AG04450 (cell line): Measurements from ENCODE around the gene HRH2. TPM values are rescaled to one million over a fixed set of nuclear protein-coding genes. Genes with fewer than 3 reads are reported as not detected.

Source experiments
- CTCF ChIA-PET: fragments of 300-600, 350-600 bp; formaldehyde crosslinking; extraction: SDS; loops from one replicate; lab custom pipeline; 2022; ENCODE audit warnings: antibody characterized with exemption, inconsistent platforms; lab: Charles Lee
- POLR2A ChIA-PET: fragments of 350-600 bp; formaldehyde crosslinking; extraction: SDS; loops from one replicate; lab custom pipeline; 2021; ENCODE audit warnings: antibody characterized with exemption, inconsistent platforms; lab: Yijun Ruan, JAX
- DNase-seq: peaks from one replicate; pipeline ENCODE4 v3.0.0-alpha.2; 2011; ENCODE audit warnings: low read depth, low spot score
- H3K27ac ChIP-seq: one replicate; pipeline ENCODE4 v1.5.1; 2012; ENCODE audit warnings: low read depth, low read length, control low read depth
- H3K27me3 ChIP-seq: one replicate; pipeline ENCODE4 v1.6.0; 2012; ENCODE audit warnings: low read length; ENCODE audit not compliant: control insufficient read depth, insufficient read depth
- H3K4me3 ChIP-seq: 2 replicates; pipeline ENCODE4 v1.5.1; 2011; ENCODE audit warnings: mild to moderate bottlenecking, low read depth, low read length, control low read depth
- H3K9me3 ChIP-seq: 2 replicates; pipeline ENCODE4 v1.5.1; 2012; ENCODE audit warnings: low read length; ENCODE audit not compliant: control insufficient read depth, insufficient read depth
- polyA plus RNA-seq: library from polyadenylated mRNA; depleted of rRNA; stranded (reverse); fragments of >200 nt; gene quantifications from 2 replicates; pipeline ENCODE4 v1.2.3, GENCODE V29; 2011
- TF ChIP-seq, protein P1 (sequence below): IDR thresholded peaks from 2 replicates; pipeline ENCODE4 v1.5.1; 2011; ENCODE audit warnings: low read depth, low read length, control low read depth, inconsistent platforms

Gene HRH2
- polyA plus RNA-seq, 1 experiment, result not detected

DNA sequence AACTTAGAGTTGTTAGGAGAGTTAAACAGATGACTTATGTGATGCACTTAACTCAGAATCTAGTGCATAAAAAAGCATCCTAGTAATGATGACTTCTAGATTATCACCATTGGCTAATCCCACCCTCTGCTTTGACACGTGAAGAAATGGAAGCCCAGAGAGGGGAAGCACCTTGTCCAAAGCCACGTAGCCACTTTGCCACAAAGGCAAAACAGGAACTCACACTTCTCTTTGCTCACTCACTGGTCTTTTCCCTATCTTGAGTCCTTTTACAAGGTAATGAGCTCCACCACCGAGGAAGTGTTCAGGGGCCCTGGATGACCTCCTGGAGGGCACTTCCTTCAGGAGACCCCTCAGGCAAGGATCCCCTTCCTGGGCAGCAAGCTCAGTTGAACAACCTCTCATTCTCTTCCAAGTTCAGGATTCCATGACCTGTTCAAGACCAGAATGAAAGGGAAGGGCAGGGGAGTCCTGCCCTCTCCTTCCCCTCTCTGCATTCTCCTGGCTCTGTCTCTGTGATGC lies 89.7 kb downstream of the HRH2 start:
- CTCF ChIA-PET, result interaction anchor here (0.5 to 1.0 kb wide), 2 partner anchors 18 to 53 kb away, joined by 3 to 4 read pairs; no protein-coding TSS in a partner anchor
- TF ChIP-seq, protein P1, sequence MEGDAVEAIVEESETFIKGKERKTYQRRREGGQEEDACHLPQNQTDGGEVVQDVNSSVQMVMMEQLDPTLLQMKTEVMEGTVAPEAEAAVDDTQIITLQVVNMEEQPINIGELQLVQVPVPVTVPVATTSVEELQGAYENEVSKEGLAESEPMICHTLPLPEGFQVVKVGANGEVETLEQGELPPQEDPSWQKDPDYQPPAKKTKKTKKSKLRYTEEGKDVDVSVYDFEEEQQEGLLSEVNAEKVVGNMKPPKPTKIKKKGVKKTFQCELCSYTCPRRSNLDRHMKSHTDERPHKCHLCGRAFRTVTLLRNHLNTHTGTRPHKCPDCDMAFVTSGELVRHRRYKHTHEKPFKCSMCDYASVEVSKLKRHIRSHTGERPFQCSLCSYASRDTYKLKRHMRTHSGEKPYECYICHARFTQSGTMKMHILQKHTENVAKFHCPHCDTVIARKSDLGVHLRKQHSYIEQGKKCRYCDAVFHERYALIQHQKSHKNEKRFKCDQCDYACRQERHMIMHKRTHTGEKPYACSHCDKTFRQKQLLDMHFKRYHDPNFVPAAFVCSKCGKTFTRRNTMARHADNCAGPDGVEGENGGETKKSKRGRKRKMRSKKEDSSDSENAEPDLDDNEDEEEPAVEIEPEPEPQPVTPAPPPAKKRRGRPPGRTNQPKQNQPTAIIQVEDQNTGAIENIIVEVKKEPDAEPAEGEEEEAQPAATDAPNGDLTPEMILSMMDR, result no peak
- DNase-seq, result no peak
- no peak overlapping the region for H3K4me3 ChIP-seq
- POLR2A ChIA-PET, result no interaction called here
- no peaks in the 10 kb centered on the region for H3K27me3 ChIP-seq
- no peak overlapping the region for H3K27ac ChIP-seq
- no peaks in the 10 kb centered on the region for H3K9me3 ChIP-seq

DNA sequence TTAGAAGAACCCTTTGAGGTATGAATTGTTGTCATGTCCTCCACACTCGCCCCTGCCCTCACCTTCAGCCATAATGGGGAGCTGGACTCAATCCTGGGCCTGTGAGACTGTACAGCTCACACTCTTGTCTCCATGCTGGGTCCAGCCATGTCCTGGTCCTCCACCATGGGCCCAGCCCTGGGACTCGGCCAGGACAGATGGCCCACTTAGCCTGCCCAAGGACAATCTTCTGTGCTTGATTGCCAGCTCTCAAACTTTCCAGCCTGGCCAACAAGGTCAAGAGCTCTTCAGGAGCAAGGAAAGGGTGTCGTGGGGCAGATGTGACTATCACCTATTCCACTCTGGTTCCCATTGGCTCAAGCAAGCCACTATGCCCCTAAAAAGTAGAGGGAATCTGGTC lies 90.8 kb downstream of the HRH2 start:
- Histone ChIP-seq H3K27me3 (no peaks in the 10 kb centered on the region), H3K9me3 (no peaks in the 10 kb centered on the region), H3K27ac (no peak overlapping the region), H3K4me3 (no peak overlapping the region)
- ChIA-PET CTCF (interaction anchor here (1.0 kb wide), 1 partner anchor 19 kb away, joined by 4 read pairs; no protein-coding TSS in a partner anchor), POLR2A (no interaction called here)
- DNase-seq, result no peak
- TF ChIP-seq, protein P1, result no peak

DNA sequence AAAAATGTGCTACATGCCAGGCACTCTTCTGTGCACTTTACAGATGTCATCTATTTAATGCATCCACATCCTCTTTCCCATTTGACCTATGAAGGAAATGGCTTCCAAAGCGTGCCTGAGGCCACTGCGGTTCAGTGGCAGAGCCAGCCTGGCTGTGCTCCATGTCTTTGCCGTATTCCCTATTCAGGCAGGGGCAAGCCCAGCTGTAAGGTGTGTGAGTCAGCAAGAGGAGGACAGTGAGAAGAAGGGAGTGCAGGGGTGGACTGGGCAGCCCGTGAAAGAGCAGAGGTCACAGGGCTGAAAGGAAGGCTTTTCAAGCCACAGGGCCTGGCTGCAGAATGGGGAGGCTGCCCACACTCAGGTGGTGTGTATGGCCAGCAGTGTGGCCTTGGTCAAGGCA lies 91.7 kb downstream of the HRH2 start:
- ChIA-PET POLR2A (no interaction called here), CTCF (no interaction called here)
- TF ChIP-seq, protein P1, result no peak

DNA sequence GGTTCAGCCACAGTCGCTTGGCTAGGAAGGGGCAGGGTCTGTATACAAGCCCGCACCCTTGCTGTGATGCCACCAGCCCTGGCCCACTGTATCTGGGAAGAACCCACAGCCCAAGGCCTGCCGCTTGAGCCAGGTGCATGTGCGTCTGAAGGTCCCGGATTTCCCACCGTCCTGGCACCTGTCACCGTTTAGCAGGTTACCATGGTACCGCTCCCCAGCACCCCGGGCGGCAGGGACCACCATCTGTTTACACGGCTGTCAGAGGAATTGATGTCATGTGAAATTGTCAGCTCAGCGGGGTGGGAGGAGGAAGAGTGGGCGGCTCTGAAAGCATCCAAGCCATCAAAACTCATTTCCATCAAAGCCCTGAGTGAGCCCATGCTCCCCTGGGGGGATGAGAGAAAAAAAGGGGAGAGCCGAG lies 92.7 kb downstream of the HRH2 start:
- DNase-seq, result no peak
- ChIA-PET POLR2A (no interaction called here), CTCF (no interaction called here)

More for the DNA sequence above, 91.7 kb downstream of the HRH2 start:
- Histone ChIP-seq H3K9me3 (no peaks in the 10 kb centered on the region), H3K27me3 (no peaks in the 10 kb centered on the region), H3K27ac (no peak overlapping the region), H3K4me3 (no peak overlapping the region)
- DNase-seq, result no peak

DNA sequence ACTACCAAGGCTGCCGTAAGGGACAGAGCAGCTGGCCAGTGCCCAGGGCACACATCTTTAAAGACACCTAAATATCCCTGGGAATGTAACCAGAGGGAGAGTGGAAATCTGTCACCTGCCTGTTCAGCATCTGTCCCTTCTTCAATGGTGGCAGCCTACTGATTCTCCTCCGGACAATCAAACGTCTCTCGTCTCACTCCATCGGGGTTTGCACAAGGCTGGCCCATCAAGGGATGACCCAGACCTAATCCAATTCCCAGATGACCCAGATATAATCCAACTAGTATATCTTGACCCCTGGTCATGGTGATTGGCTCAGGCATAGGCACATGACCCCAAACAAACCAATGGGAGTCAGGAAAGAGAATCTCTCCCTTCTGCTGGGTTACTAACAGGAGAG lies 93.5 kb downstream of the HRH2 start:
- POLR2A ChIA-PET, result no interaction called here

More for the DNA sequence above, 92.7 kb downstream of the HRH2 start:
- Histone ChIP-seq H3K27ac (no peak overlapping the region), H3K4me3 (no peak overlapping the region), H3K9me3 (no peaks in the 10 kb centered on the region), H3K27me3 (no peaks in the 10 kb centered on the region)
- TF ChIP-seq, protein P1, result no peak

More for the DNA sequence above, 93.5 kb downstream of the HRH2 start:
- TF ChIP-seq, protein P1, result no peak
- Histone ChIP-seq H3K4me3 (no peak overlapping the region), H3K27me3 (no peaks in the 10 kb centered on the region), H3K27ac (no peak overlapping the region), H3K9me3 (no peaks in the 10 kb centered on the region)
- CTCF ChIA-PET, result no interaction called here
- DNase-seq, result no peak
